Adrenal gland (tissue), 5 donors: ENCODE measurements around the gene ZNF155.

Experiments used
- POLR2A ChIP-seq, 2 donors: fragments of 450-650 bp; IDR thresholded peaks; one replicate each; pipeline ENCODE4 v1.6.1; 2017; ENCODE audit warnings: antibody characterized with exemption in 2 of 2, mild to moderate bottlenecking in 2 of 2, moderate library complexity in 1 of 2
- TF ChIP-seq, protein P1 (sequence below), 6 experiments: fragments of 450-650 bp in 4 of 6; fragments of 200-600 bp in 2 of 6; sonication (generic) in 1 of 6; IDR thresholded peaks; 1 replicate in 5 of 6; 2 replicates in 1 of 6; pipeline versions ENCODE4 v1.5.1 to v1.8.0; 2016 to 2021; ENCODE audit warnings: antibody characterized with exemption in 6 of 6, mild to moderate bottlenecking in 2 of 6, moderate library complexity in 1 of 6
- donor health status: DM: no; HTN: no; CAD: no.

DNA sequence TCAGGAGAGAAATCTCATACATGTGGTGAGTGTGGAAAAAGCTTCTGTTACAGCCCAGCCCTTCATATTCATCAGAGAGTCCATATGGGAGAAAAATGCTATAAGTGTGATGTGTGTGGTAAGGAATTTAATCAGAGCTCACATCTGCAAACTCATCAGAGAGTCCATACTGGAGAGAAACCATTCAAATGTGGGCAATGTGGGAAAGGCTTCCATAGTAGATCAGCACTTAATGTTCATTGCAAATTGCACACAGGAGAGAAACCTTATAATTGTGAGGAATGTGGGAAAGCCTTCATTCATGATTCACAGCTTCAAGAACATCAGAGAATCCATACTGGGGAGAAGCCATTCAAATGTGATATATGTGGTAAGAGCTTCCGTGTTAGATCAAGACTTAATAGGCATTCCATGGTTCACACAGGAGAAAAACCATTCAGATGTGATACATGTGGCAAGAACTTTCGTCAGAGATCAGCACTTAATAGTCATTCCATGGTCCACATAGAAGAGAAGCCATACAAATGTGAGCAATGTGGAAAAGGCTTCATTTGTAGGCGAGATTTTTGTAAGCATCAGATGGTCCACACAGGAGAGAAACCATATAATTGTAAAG is 17.8 kb upstream of the ZNF155 start:
- TF ChIP-seq, protein P1, sequence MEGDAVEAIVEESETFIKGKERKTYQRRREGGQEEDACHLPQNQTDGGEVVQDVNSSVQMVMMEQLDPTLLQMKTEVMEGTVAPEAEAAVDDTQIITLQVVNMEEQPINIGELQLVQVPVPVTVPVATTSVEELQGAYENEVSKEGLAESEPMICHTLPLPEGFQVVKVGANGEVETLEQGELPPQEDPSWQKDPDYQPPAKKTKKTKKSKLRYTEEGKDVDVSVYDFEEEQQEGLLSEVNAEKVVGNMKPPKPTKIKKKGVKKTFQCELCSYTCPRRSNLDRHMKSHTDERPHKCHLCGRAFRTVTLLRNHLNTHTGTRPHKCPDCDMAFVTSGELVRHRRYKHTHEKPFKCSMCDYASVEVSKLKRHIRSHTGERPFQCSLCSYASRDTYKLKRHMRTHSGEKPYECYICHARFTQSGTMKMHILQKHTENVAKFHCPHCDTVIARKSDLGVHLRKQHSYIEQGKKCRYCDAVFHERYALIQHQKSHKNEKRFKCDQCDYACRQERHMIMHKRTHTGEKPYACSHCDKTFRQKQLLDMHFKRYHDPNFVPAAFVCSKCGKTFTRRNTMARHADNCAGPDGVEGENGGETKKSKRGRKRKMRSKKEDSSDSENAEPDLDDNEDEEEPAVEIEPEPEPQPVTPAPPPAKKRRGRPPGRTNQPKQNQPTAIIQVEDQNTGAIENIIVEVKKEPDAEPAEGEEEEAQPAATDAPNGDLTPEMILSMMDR (IDR thresholded peaks at IDR 0.05), result no peak
- TF ChIP-seq POLR2A (IDR thresholded peaks at IDR 0.05), result no peak
